K562 (cell line): Measurements from ENCODE around the gene HSF5. TPM values are rescaled to one million over a fixed set of nuclear protein-coding genes. Genes with fewer than 3 reads are reported as not detected.
A peak's percentile ranks its signal among the peaks of the same experiment; 100 is the strongest.

ENCODE experiments used
- ATAC-seq: fragments of 200-7000 bp; cut with Tn5 transposase; 3 replicates; pipeline ENCODE4 v1.9.1; 2020; ENCODE audit warnings: moderate library complexity
- BruUV-seq: library from RNA; stranded (reverse); fragments of 400-500 nt; replicated peaks from 2 replicates; lab custom pipeline; 2021; lab: Mats Ljungman, UMichigan
- CTCF ChIA-PET: fragments of 300-600 bp; formaldehyde crosslinking; extraction: SDS; loops from one replicate; lab custom pipeline; 2021; ENCODE audit warnings: low intra/inter-chr PET ratio; lab: Yijun Ruan, JAX
- POLR2A ChIA-PET: fragments of 300-600, 350-650 bp; sonication (Branson Sonifier 250); formaldehyde crosslinking; extraction: SDS; loops from one replicate; lab custom pipeline; 2021; ENCODE audit warnings: antibody characterized with exemption, inconsistent platforms; lab: Yijun Ruan, JAX
- DNase-seq, 4 experiments: peaks; one replicate each; pipeline versions ENCODE4 v3.0.0 to v3.0.0-alpha.2; 2011 to 2018; ENCODE audit warnings: low spot score in 3 of 4, mixed read lengths in 3 of 4; ENCODE audit errors: extremely low read depth in 1 of 4
- FAIRE-seq: peaks from 2 replicates; lab custom pipeline; 2011; peaks lifted over from hg19 to GRCh38; lab: Jason Lieb, UNC
- H2AFZ ChIP-seq: 2 replicates; pipeline ENCODE4 v1.6.0; 2011; ENCODE audit warnings: low read depth, low read length, control low read depth, inconsistent platforms
- H3K27ac ChIP-seq: fragments of 200-600 bp; 3 replicates; pipeline ENCODE4 v1.8.0; 2011; ENCODE audit warnings: low read depth, mild to moderate bottlenecking, control low read depth, inconsistent platforms, low read length, moderate library complexity, mixed read lengths; ENCODE audit errors: extremely low read depth
- H3K27me3 ChIP-seq, 2 experiments: fragments of 300-600 bp in 1 of 2; 2 replicates in 1 of 2; 3 replicates in 1 of 2; pipeline versions ENCODE4 v1.6.0 to v1.8.0; 2011; ENCODE audit warnings: inconsistent platforms in 2 of 2, low read length in 2 of 2, mild to moderate bottlenecking in 1 of 2, mixed read lengths in 1 of 2, moderate library complexity in 1 of 2; ENCODE audit not compliant: control insufficient read depth in 2 of 2, insufficient read depth in 2 of 2
- H3K36me3 ChIP-seq: fragments of 300-600 bp; 3 replicates; pipeline ENCODE4 v1.8.0; 2011; ENCODE audit warnings: mild to moderate bottlenecking, low read length, inconsistent platforms; ENCODE audit not compliant: control insufficient read depth, insufficient read depth
- H3K4me1 ChIP-seq, 2 experiments: fragments of 200-600 bp in 1 of 2; replicated peaks in 1 of 2; 2 replicates in 1 of 2; 3 replicates in 1 of 2; pipeline versions ENCODE4 v1.5.1 to v1.8.0; 2011; ENCODE audit warnings: inconsistent platforms in 2 of 2, low read length in 2 of 2, mild to moderate bottlenecking in 1 of 2, mixed read lengths in 1 of 2, moderate library complexity in 1 of 2; ENCODE audit not compliant: control insufficient read depth in 2 of 2, insufficient read depth in 2 of 2
- H3K4me2 ChIP-seq: 2 replicates; pipeline ENCODE4 v1.6.1; 2011; ENCODE audit warnings: low read length, control low read depth, inconsistent platforms, mixed read lengths; ENCODE audit not compliant: insufficient read depth
- H3K4me3 ChIP-seq: fragments of 200-600 bp; sonication (generic), shearing (Covaris generic); 2 replicates; pipeline ENCODE4 v1.5.1; 2016; ENCODE audit warnings: control low read depth, inconsistent platforms
- H3K79me2 ChIP-seq: fragments of 200-600 bp; 3 replicates; pipeline ENCODE4 v1.8.0; 2011; ENCODE audit warnings: low read length, inconsistent platforms; ENCODE audit not compliant: control insufficient read depth, insufficient read depth
- H3K9ac ChIP-seq, 2 experiments: 2 replicates each; pipeline versions ENCODE4 v1.6.0 to v1.6.1; 2011; ENCODE audit warnings: low read depth in 2 of 2, low read length in 2 of 2, control low read depth in 1 of 2, inconsistent platforms in 1 of 2, mild to moderate bottlenecking in 1 of 2, mixed read lengths in 1 of 2; ENCODE audit not compliant: insufficient read depth in 1 of 2
- H3K9me1 ChIP-seq: one replicate; pipeline ENCODE4 v1.6.0; 2011; ENCODE audit warnings: inconsistent platforms, mild to moderate bottlenecking, low read length, moderate library complexity; ENCODE audit not compliant: control insufficient read depth, insufficient read depth
- H3K9me3 ChIP-seq: replicated peaks from 2 replicates; pipeline ENCODE4 v1.5.1; 2011; ENCODE audit warnings: low read depth, low read length, inconsistent platforms; ENCODE audit not compliant: control insufficient read depth, insufficient read depth
- H4K20me1 ChIP-seq: replicated peaks from 2 replicates; pipeline ENCODE4 v1.6.1; 2011; ENCODE audit warnings: low read length, inconsistent platforms, mixed read lengths; ENCODE audit not compliant: control insufficient read depth, insufficient read depth
- NFE2 ChIP-seq: IDR thresholded peaks from 2 replicates; pipeline ENCODE4 v1.6.1; 2014; ENCODE audit warnings: antibody characterized with exemption, low read depth
- RREB1 ChIP-seq: fragments of 250-450 bp; sonication (Bioruptor Pico); IDR thresholded peaks from 2 replicates; pipeline ENCODE4 v1.4.0; 2020
- SMC3 ChIP-seq: conservative IDR thresholded peaks from 2 replicates; pipeline ENCODE4 v1.6.1; 2011; ENCODE audit warnings: low read depth, low read length, improper control_type of control experiment; ENCODE audit not compliant: insufficient read depth
- WGBS: fragments of 100-300 bp; shearing (Covaris generic); methylation state at CpG from one replicate; pipeline ENCODE4 v1.1.6; 2016; ENCODE audit warnings: low coverage, mixed read lengths; ENCODE audit not compliant: insufficient coverage; ENCODE audit errors: missing lambda C conversion rate; 5-methylcytosine and 5-hydroxymethylcytosine counted together
- in situ Hi-C: fragments of 300-500 bp; cut with MboI; formaldehyde crosslinking; loops from 4 replicates; pipeline ENCODE4 v1.15.0; 2018; ENCODE audit warnings: inconsistent platforms, mixed read lengths
- intact Hi-C: fragments of 100-400 bp; cut with micrococcal nuclease; formaldehyde crosslinking; loops from 2 replicates; pipeline ENCODE4 v1.14.2; 2022
- polyA plus RNA-seq, 8 experiments: library from polyadenylated mRNA; depleted of rRNA in 4 of 8; stranded (reverse) in 5 of 8; unstranded in 3 of 8; fragments of >200 nt; fragmentation: Nextera tagmentation in 2 of 8; fragmentation: Illumina TruSeq in 1 of 8; extraction: Ambion mirVana in 2 of 8; extraction: Trizol in 1 of 8; gene quantifications; 2 replicates each; pipeline versions ENCODE4 v1.2.1 to v1.2.3, GENCODE V29; 2011 to 2014; ENCODE audit warnings: inconsistent platforms in 1 of 8, missing spikeins in 1 of 8
- total RNA-seq, 7 experiments: library from RNA; depleted of rRNA in 6 of 7; stranded (reverse); fragments of >200 nt in 6 of 7; fragmentation: Illumina TruSeq in 2 of 7; extraction: Trizol in 2 of 7; gene quantifications; 2 replicates each; pipeline versions ENCODE4 v1.2.1 to v1.2.3, GENCODE V29; 2011 to 2021; ENCODE audit warnings: low replicate concordance in 1 of 7
- TF ChIP-seq, protein P1 (sequence below): fragments of 450-650 bp; IDR thresholded peaks from 2 replicates; pipeline ENCODE4 v1.6.1; 2016; ENCODE audit warnings: mild to moderate bottlenecking, moderate library complexity

The HSF5 gene
- total and polyA plus RNA-seq, 9 of the 15 experiments (the other 6 are each of a cell fraction or from before 2014, with no cell fraction given): 0.04 TPM; not detected in 8

DNA sequence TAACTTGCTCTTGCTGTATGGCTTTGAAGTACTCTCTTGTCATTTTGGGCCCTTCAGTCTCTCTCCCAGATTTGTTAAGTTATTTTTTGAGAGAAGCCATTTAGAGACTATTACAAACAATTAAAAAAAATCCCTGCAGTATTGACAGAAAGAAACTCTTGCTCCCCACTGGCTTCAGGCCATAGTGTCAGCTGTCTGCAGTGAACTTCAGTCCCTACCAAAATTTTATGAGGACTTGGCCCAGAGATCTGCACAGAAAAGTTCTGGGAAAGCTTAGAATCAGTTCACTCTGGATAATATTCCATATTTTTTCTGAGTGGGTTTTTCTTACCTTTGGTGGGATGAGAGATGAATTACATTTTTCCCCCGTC lies 105.4 kb downstream of the HSF5 start:
- no peaks in the 10 kb centered on the region for H4K20me1 ChIP-seq
- no peak overlapping the region for H3K9ac ChIP-seq
- H3K27me3 ChIP-seq: no peaks in the 10 kb centered on the region
- H3K27ac ChIP-seq: no peak overlapping the region
- H3K4me2 ChIP-seq: no peak overlapping the region
- intact Hi-C loops (no loop called here), in situ Hi-C loops (no loop called here)
- H3K4me3 ChIP-seq: no peak overlapping the region
- no peaks in the 10 kb centered on the region for H3K36me3 ChIP-seq
- no peaks in the 10 kb centered on the region for H3K79me2 ChIP-seq
- ATAC-seq: no peak
- 90% methylated on average over 1 of the region's 1 CpG for WGBS
- H3K9me3 ChIP-seq: no peaks in the 10 kb centered on the region
- CTCF ChIA-PET: no interaction called here
- no TSS peak for BruUV-seq
- no peaks in the 10 kb centered on the region for H3K9me1 ChIP-seq
- POLR2A ChIA-PET: interaction anchor here (1.0 to 1.6 kb wide), 5 partner anchors 9 to 56 kb away, joined by 3 to 5 read pairs (median 3); no protein-coding TSS in a partner anchor
- no peak for FAIRE-seq
- H3K4me1 ChIP-seq: peaks cover 11 to 37% of the 10 kb centered on the region in 2 experiments
- H2AFZ ChIP-seq: peak overlapping the region; percentile 7; the same call in 1 of the 2 replicates
- DNase-seq: no peak
- TF ChIP-seq, protein P1, sequence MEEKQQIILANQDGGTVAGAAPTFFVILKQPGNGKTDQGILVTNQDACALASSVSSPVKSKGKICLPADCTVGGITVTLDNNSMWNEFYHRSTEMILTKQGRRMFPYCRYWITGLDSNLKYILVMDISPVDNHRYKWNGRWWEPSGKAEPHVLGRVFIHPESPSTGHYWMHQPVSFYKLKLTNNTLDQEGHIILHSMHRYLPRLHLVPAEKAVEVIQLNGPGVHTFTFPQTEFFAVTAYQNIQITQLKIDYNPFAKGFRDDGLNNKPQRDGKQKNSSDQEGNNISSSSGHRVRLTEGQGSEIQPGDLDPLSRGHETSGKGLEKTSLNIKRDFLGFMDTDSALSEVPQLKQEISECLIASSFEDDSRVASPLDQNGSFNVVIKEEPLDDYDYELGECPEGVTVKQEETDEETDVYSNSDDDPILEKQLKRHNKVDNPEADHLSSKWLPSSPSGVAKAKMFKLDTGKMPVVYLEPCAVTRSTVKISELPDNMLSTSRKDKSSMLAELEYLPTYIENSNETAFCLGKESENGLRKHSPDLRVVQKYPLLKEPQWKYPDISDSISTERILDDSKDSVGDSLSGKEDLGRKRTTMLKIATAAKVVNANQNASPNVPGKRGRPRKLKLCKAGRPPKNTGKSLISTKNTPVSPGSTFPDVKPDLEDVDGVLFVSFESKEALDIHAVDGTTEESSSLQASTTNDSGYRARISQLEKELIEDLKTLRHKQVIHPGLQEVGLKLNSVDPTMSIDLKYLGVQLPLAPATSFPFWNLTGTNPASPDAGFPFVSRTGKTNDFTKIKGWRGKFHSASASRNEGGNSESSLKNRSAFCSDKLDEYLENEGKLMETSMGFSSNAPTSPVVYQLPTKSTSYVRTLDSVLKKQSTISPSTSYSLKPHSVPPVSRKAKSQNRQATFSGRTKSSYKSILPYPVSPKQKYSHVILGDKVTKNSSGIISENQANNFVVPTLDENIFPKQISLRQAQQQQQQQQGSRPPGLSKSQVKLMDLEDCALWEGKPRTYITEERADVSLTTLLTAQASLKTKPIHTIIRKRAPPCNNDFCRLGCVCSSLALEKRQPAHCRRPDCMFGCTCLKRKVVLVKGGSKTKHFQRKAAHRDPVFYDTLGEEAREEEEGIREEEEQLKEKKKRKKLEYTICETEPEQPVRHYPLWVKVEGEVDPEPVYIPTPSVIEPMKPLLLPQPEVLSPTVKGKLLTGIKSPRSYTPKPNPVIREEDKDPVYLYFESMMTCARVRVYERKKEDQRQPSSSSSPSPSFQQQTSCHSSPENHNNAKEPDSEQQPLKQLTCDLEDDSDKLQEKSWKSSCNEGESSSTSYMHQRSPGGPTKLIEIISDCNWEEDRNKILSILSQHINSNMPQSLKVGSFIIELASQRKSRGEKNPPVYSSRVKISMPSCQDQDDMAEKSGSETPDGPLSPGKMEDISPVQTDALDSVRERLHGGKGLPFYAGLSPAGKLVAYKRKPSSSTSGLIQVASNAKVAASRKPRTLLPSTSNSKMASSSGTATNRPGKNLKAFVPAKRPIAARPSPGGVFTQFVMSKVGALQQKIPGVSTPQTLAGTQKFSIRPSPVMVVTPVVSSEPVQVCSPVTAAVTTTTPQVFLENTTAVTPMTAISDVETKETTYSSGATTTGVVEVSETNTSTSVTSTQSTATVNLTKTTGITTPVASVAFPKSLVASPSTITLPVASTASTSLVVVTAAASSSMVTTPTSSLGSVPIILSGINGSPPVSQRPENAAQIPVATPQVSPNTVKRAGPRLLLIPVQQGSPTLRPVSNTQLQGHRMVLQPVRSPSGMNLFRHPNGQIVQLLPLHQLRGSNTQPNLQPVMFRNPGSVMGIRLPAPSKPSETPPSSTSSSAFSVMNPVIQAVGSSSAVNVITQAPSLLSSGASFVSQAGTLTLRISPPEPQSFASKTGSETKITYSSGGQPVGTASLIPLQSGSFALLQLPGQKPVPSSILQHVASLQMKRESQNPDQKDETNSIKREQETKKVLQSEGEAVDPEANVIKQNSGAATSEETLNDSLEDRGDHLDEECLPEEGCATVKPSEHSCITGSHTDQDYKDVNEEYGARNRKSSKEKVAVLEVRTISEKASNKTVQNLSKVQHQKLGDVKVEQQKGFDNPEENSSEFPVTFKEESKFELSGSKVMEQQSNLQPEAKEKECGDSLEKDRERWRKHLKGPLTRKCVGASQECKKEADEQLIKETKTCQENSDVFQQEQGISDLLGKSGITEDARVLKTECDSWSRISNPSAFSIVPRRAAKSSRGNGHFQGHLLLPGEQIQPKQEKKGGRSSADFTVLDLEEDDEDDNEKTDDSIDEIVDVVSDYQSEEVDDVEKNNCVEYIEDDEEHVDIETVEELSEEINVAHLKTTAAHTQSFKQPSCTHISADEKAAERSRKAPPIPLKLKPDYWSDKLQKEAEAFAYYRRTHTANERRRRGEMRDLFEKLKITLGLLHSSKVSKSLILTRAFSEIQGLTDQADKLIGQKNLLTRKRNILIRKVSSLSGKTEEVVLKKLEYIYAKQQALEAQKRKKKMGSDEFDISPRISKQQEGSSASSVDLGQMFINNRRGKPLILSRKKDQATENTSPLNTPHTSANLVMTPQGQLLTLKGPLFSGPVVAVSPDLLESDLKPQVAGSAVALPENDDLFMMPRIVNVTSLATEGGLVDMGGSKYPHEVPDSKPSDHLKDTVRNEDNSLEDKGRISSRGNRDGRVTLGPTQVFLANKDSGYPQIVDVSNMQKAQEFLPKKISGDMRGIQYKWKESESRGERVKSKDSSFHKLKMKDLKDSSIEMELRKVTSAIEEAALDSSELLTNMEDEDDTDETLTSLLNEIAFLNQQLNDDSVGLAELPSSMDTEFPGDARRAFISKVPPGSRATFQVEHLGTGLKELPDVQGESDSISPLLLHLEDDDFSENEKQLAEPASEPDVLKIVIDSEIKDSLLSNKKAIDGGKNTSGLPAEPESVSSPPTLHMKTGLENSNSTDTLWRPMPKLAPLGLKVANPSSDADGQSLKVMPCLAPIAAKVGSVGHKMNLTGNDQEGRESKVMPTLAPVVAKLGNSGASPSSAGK: no peak
- no peak for TF ChIP-seq NFE2
- no peak for TF ChIP-seq RREB1
- TF ChIP-seq SMC3: no peak
